Measurements from ENCODE around the gene FBXW7. TPM values are rescaled to one million over a fixed set of nuclear protein-coding genes. Genes with fewer than 3 reads are reported as not detected.
"Not testable (repeated sequence)": the region's sequence is repeated elsewhere in the genome, so short reads cannot be mapped to it uniquely, and the experiment has no call there.

FBXW7 gene
- total RNA-seq, 4 donors from 2014 or later: 72.2 to 105 (median 87.1) TPM

GRCh38 chr4:152554742-152555141, 18.9 kb upstream of the FBXW7 start:
- DNase-seq: no peak
- no peak overlapping the region for H3K4me3 ChIP-seq (replicated peaks in 1 of 3)
- WGBS, 2 donors: 88 to 91% methylated on average over 2 of the region's 2 CpGs
- H3K9me3 ChIP-seq: no peaks in the 10 kb centered on the region
- intact Hi-C loops (cut with DNase I): no loop called here
- TF ChIP-seq POLR2A (IDR thresholded peaks at IDR 0.05): no peak
- no peaks in the 10 kb centered on the region for H3K27me3 ChIP-seq
- no peaks in the 10 kb centered on the region for H3K4me1 ChIP-seq
- no peaks in the 10 kb centered on the region for H3K36me3 ChIP-seq
- H3K27ac ChIP-seq: no peak overlapping the region

- WGBS, 2 donors: 93 to 100% methylated on average over 2 of the region's 2 CpGs
Observed at GRCh38 chr4:152550687-152551086, 14.8 kb upstream of the FBXW7 start.

DNA sequence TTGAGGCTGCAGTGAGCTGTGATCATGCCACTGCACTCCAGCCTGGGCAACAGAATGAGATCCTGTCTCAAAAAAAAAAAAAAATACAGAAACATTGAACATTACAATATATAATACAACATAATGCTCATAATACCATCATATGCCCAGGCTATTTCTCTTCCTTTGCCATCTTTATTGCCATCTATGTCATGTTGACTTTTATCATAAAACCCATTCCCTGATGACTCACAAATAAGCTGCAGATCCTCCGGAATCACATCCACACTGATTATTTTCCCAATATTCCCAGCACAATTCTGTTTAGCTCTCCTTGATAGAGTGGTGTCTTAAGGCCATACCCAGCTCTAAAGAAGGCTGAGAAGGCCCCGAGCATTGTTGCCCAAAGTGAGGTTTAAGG, 9.2 kb upstream of the FBXW7 start:
- Histone ChIP-seq H3K4me1 (no peaks in the 10 kb centered on the region), H3K27ac (no peak overlapping the region), H3K36me3 (no peaks in the 10 kb centered on the region), H3K4me3 (replicated peaks in 1 of 3) (no peak overlapping the region), H3K27me3 (no peaks in the 10 kb centered on the region), H3K9me3 (no peaks in the 10 kb centered on the region)
- intact Hi-C loops (cut with DNase I): no loop called here
- DNase-seq: no peak
- TF ChIP-seq, protein P1, sequence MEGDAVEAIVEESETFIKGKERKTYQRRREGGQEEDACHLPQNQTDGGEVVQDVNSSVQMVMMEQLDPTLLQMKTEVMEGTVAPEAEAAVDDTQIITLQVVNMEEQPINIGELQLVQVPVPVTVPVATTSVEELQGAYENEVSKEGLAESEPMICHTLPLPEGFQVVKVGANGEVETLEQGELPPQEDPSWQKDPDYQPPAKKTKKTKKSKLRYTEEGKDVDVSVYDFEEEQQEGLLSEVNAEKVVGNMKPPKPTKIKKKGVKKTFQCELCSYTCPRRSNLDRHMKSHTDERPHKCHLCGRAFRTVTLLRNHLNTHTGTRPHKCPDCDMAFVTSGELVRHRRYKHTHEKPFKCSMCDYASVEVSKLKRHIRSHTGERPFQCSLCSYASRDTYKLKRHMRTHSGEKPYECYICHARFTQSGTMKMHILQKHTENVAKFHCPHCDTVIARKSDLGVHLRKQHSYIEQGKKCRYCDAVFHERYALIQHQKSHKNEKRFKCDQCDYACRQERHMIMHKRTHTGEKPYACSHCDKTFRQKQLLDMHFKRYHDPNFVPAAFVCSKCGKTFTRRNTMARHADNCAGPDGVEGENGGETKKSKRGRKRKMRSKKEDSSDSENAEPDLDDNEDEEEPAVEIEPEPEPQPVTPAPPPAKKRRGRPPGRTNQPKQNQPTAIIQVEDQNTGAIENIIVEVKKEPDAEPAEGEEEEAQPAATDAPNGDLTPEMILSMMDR (IDR thresholded peaks at IDR 0.05): no peak
- TF ChIP-seq POLR2A (IDR thresholded peaks at IDR 0.05): no peak
- WGBS, 2 donors: 91 to 95% methylated on average over 2 of the region's 2 CpGs

More at GRCh38 chr4:152550687-152551086, 14.8 kb upstream of the FBXW7 start:
- H3K27me3 ChIP-seq; H3K4me3 ChIP-seq (replicated peaks in 1 of 3); H3K36me3 ChIP-seq; H3K4me1 ChIP-seq; intact Hi-C loops (cut with DNase I); H3K27ac ChIP-seq; H3K9me3 ChIP-seq; DNase-seq: not testable (repeated sequence)

GRCh38 chr4:152544533-152544932, 8.6 kb upstream of the FBXW7 start:
- H3K36me3 ChIP-seq; H3K4me3 ChIP-seq (replicated peaks in 1 of 3); DNase-seq; H3K27me3 ChIP-seq; intact Hi-C loops (cut with DNase I); H3K4me1 ChIP-seq; H3K9me3 ChIP-seq; H3K27ac ChIP-seq: not testable (repeated sequence)
- 94 to 99% methylated on average over 8 of the region's 8 CpGs for WGBS, 2 donors

DNA sequence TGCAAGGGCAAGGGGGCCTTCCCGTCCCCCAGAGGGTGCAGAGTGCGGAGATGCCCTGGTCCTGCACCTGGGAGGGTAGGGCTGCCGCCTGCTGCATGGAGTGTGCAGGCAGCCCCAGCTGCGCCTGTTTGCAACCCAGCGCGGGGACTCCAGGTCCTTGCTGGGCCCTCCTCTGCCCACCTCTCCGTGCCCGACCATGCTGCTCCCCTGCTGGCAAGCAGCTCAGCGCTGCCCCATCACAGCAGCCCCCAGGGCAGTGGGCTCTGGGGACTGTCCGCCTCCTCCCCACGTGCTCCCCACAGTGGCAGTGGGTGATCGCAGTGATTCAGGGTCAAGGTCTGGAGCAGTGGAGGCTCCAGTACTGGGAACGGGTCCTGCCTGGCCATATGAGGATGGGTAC, 5.0 kb upstream of the FBXW7 start:
- DNase-seq: no peak
- TF ChIP-seq POLR2A (IDR thresholded peaks at IDR 0.05): no peak
- TF ChIP-seq, protein P1 (IDR thresholded peaks at IDR 0.05): no peak
- no peaks in the 10 kb centered on the region for H3K27me3 ChIP-seq
- 94 to 95% methylated on average over 7 to 10 of the region's 13 CpGs for WGBS, 2 donors
- no peaks in the 10 kb centered on the region for H3K36me3 ChIP-seq
- H3K27ac ChIP-seq: no peak overlapping the region
- peaks cover 9 to 11% of the 10 kb centered on the region in 2 donors for H3K4me1 ChIP-seq
- H3K4me3 ChIP-seq (replicated peaks in 1 of 3): no peak overlapping the region
- intact Hi-C loops (cut with DNase I): no loop called here
- no peaks in the 10 kb centered on the region for H3K9me3 ChIP-seq

- Histone ChIP-seq H3K9me3 (no peaks in the 10 kb centered on the region), H3K4me3 (replicated peaks in 1 of 3) (no peak overlapping the region), H3K27ac (no peak overlapping the region), H3K36me3 (no peaks in the 10 kb centered on the region), H3K27me3 (no peaks in the 10 kb centered on the region), H3K4me1 (peaks cover 9 to 11% of the 10 kb centered on the region in 2 donors)
- intact Hi-C loops (cut with DNase I): no loop called here
- 96% methylated on average over 3 of the region's 4 CpGs for WGBS, 2 donors
- DNase-seq: no peak
- TF ChIP-seq POLR2A (IDR thresholded peaks at IDR 0.05): no peak
- TF ChIP-seq, protein P1 (IDR thresholded peaks at IDR 0.05): no peak
Observed at GRCh38 chr4:152540293-152540674, 4.4 kb upstream of the FBXW7 start.

All from thyroid gland (tissue), 4 donors.